Left kidney (tissue), 2 donors: ENCODE measurements around the gene PIK3C2A. TPM values are rescaled to one million over a fixed set of nuclear protein-coding genes. Genes with fewer than 3 reads are reported as not detected.

Source experiments
- DNase-seq: peaks from one replicate; pipeline ENCODE4 v3.0.0-alpha.2; 2013
- polyA plus RNA-seq: library from polyadenylated mRNA; unstranded; fragments of 120-200 nt; gene quantifications from one replicate; pipeline ENCODE4 v1.2.1, GENCODE V29; 2013; ENCODE audit not compliant: insufficient read length

The PIK3C2A gene
- polyA plus RNA-seq, 1 donor: 77.6 TPM

- no peak for DNase-seq
Observed at GRCh38 chr11:17214338-17214737, 6.6 kb upstream of the PIK3C2A start.

GRCh38 chr11:17211286-17211685 is 3.5 kb upstream of the PIK3C2A start:
- no peak for DNase-seq

- no peak for DNase-seq
Observed at GRCh38 chr11:17209939-17210245, 2.1 kb upstream of the PIK3C2A start.

GRCh38 chr11:17208257-17208999 is 642 bp upstream of the PIK3C2A start:
- DNase-seq: peak; percentile 79

GRCh38 chr11:17206463-17206862 is 1.3 kb downstream of the PIK3C2A start:
- DNase-seq: peak; percentile 7

GRCh38 chr11:17197431-17197898 is 10.3 kb downstream of the PIK3C2A start:
- no peak for DNase-seq

- DNase-seq: no peak
Observed at GRCh38 chr11:17188675-17189074, 19.1 kb downstream of the PIK3C2A start.

GRCh38 chr11:17186932-17187692 is 20.7 kb downstream of the PIK3C2A start:
- DNase-seq: no peak

- DNase-seq: no peak
Observed at GRCh38 chr11:17185938-17186337, 21.8 kb downstream of the PIK3C2A start.

GRCh38 chr11:17184882-17185587 is 22.8 kb downstream of the PIK3C2A start:
- no peak for DNase-seq

GRCh38 chr11:17183836-17184235 is 23.9 kb downstream of the PIK3C2A start:
- no peak for DNase-seq

GRCh38 chr11:17179970-17180369 is 27.8 kb downstream of the PIK3C2A start:
- no peak for DNase-seq

GRCh38 chr11:17173332-17173731 is 34.5 kb downstream of the PIK3C2A start:
- no peak for DNase-seq

- no peak for DNase-seq
Observed at GRCh38 chr11:17171916-17172315, 35.9 kb downstream of the PIK3C2A start.

- DNase-seq: no peak
Observed at GRCh38 chr11:17171343-17171742, 36.4 kb downstream of the PIK3C2A start.

- DNase-seq: no peak
Observed at GRCh38 chr11:17169876-17170275, 37.9 kb downstream of the PIK3C2A start.

GRCh38 chr11:17165247-17165890 is 42.4 kb downstream of the PIK3C2A start:
- no peak for DNase-seq

GRCh38 chr11:17164361-17165246 is 43.2 kb downstream of the PIK3C2A start:
- no peak for DNase-seq

GRCh38 chr11:17163736-17164135 is 44.0 kb downstream of the PIK3C2A start:
- DNase-seq: no peak

GRCh38 chr11:17163291-17163690 is 44.5 kb downstream of the PIK3C2A start:
- DNase-seq: no peak

GRCh38 chr11:17162376-17162775 is 45.4 kb downstream of the PIK3C2A start:
- no peak for DNase-seq
